Endometrial microvascular endothelial cells (primary cell): ENCODE measurements around the gene DMBX1. TPM values are rescaled to one million over a fixed set of nuclear protein-coding genes. Genes with fewer than 3 reads are reported as not detected.

Experiments
- in situ Hi-C: cut with HindIII; loops from 2 replicates; pipeline ENCODE4 v1.10.0; 2017; ENCODE audit warnings: low sequenced_read_pairs, low pct_unique_long_range_greater_than_20kb; ENCODE audit errors: inconsistent ontology term
- total RNA-seq: library from RNA; depleted of rRNA; stranded (reverse); fragments of >200 nt; gene quantifications from one replicate; pipeline ENCODE4 v1.2.3, GENCODE V29; 2015; ENCODE audit errors: inconsistent ontology term

DMBX1 gene
- total RNA-seq, 1 donor from 2014 or later, result not detected

- in situ Hi-C loops, result no loop called here
Measured at GRCh38 chr1:46530791-46531409, 41.3 kb downstream of the DMBX1 start.

GRCh38 chr1:46532095-46532494, 42.5 kb downstream of the DMBX1 start:
- in situ Hi-C loops, result no loop called here

- in situ Hi-C loops, result no loop called here
Measured at GRCh38 chr1:46532498-46533178, 43.0 kb downstream of the DMBX1 start.

- in situ Hi-C loops, result no loop called here
Measured at GRCh38 chr1:46533179-46533864, 43.7 kb downstream of the DMBX1 start.

GRCh38 chr1:46535063-46535462, 45.4 kb downstream of the DMBX1 start:
- in situ Hi-C loops, result no loop called here

DNA sequence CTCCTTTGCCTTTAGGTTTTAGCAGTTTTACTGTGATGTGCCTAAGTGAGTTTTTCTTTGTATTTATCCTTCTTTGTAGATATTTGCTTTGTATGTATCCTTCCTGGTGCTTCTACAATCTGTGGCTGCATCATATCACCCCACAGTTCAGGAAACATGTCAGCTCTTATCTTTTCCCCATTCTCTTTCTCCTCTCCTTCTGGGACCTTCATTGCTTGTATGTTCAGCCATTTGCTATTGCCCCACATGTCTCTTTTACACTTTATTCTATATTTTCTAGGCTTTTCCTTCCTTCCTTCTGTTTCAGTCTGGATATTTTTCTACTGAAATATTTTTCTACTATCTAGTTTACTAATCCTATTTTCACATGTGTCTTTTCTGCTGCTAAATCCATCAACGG, 46.9 kb downstream of the DMBX1 start:
- in situ Hi-C loops, result no loop called here

DNA sequence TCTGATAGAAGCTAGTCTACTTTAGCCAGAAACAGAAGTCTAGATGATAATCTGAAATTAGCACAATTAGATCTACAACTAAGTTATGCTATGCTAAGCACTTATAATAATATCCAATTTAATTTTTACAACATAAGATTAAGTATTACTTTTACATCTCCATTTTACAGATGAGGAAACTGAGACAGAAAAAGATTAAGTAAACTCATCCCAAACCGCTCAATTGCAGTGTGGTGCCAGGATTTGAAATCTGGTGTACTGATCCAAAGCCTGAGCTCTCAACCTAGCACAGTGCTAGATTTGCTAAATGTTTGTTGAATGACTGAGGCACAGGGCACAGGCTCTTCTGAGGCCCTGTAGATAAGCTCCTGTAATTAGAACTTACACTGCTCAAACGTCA, 48.0 kb downstream of the DMBX1 start:
- in situ Hi-C loops, result no loop called here

GRCh38 chr1:46538147-46538546, 48.5 kb downstream of the DMBX1 start:
- in situ Hi-C loops, result no loop called here

Other genes starting within 250 kb of the DMBX1 start
- gene RAD54L, start 242.1 kb upstream of the DMBX1 start, total RNA-seq, result 11.2 TPM
- gene LRRC41, start 186.2 kb upstream of the DMBX1 start, total RNA-seq, result 106 TPM
- 478 TPM for gene UQCRH, start 186.1 kb upstream of the DMBX1 start, total RNA-seq
- 19.7 TPM for gene NSUN4, start 149.0 kb upstream of the DMBX1 start, total RNA-seq
- gene FAAH, start 95.5 kb upstream of the DMBX1 start, total RNA-seq, result not detected
- gene KNCN, start 61.8 kb downstream of the DMBX1 start, total RNA-seq, result not detected
- gene MKNK1, start 114.4 kb downstream of the DMBX1 start, total RNA-seq, result 21.0 TPM
- 3.3 TPM for gene MOB3C, start 127.0 kb downstream of the DMBX1 start, total RNA-seq
- gene ATPAF1, start 178.5 kb downstream of the DMBX1 start, total RNA-seq, result 64.8 TPM
- not detected for gene TEX38, start 182.0 kb downstream of the DMBX1 start, total RNA-seq
- gene EFCAB14, start 229.3 kb downstream of the DMBX1 start, total RNA-seq, result 46.5 TPM